ENCODE results near the gene NEDD8. TPM values are rescaled to one million over a fixed set of nuclear protein-coding genes. Genes with fewer than 3 reads are reported as not detected.

The NEDD8 gene
- total and polyA plus RNA-seq, 2 donors (not counting 1 experiment from before 2014, with no cell fraction given) = 145 to 441 TPM

- no peak for DNase-seq (ENCODE audit: low read depth in 2 of 2)
- TF ChIP-seq CTCF (conservative IDR thresholded peaks at IDR 0.05 in 1 of 2, IDR thresholded peaks at IDR 0.05 in 1 of 2; ENCODE audit: low read depth in 1 of 2, low read length in 2 of 2) (no peak), EZH2 (IDR thresholded peaks at IDR 0.05; ENCODE audit: low read length, missing control alignments) (no peak)
- H3K79me2 ChIP-seq (ENCODE audit: control insufficient read depth, insufficient read depth, low read length) = peaks cover 46% of the 10 kb centered on the region
- H4K20me1 ChIP-seq (ENCODE audit: control insufficient read depth, extremely low read depth, insufficient read depth, low read length) = no peaks in the 10 kb centered on the region
- H3K36me3 ChIP-seq (ENCODE audit: control insufficient read depth, insufficient read depth, low read length) = peaks cover 31% of the 10 kb centered on the region
- no peak overlapping the region for H3K4me3 ChIP-seq (replicated peaks in 1 of 4; ENCODE audit: control extremely low read depth in 1 of 4, insufficient read depth in 1 of 4, low read depth in 3 of 4, low read length in 4 of 4)
- no peak overlapping the region for H3K27ac ChIP-seq (ENCODE audit: insufficient read depth, low read length)
- no peak overlapping the region for H3K4me2 ChIP-seq (ENCODE audit: extremely low read depth, insufficient read depth, low read length)
- H3K9me3 ChIP-seq (ENCODE audit: control insufficient read depth, insufficient read depth, low read depth, low read length) = no peaks in the 10 kb centered on the region
- peaks cover 18% of the 10 kb centered on the region for H3K4me1 ChIP-seq (ENCODE audit: control insufficient read depth, extremely low read depth, insufficient read depth, low read length)
- no peaks in the 10 kb centered on the region for H3K27me3 ChIP-seq (ENCODE audit: control insufficient read depth, insufficient read depth, low read length)
- H2AFZ ChIP-seq (ENCODE audit: low read length) = no peak overlapping the region
- H3K9ac ChIP-seq (ENCODE audit: insufficient read depth, low read length) = no peak overlapping the region
Observed at GRCh38 chr14:24236689-24237462, 4.7 kb upstream of the NEDD8 start.

GRCh38 chr14:24235804-24236688 lies 3.9 kb upstream of the NEDD8 start:
- H3K4me1 ChIP-seq (ENCODE audit: control insufficient read depth, extremely low read depth, insufficient read depth, low read length) = peaks cover 20% of the 10 kb centered on the region
- H3K27ac ChIP-seq (ENCODE audit: insufficient read depth, low read length) = no peak overlapping the region
- no peak overlapping the region for H3K4me2 ChIP-seq (ENCODE audit: extremely low read depth, insufficient read depth, low read length)
- TF ChIP-seq CTCF (conservative IDR thresholded peaks at IDR 0.05 in 1 of 2, IDR thresholded peaks at IDR 0.05 in 1 of 2; ENCODE audit: low read depth in 1 of 2, low read length in 2 of 2) (no peak), EZH2 (IDR thresholded peaks at IDR 0.05; ENCODE audit: low read length, missing control alignments) (no peak)
- no peak overlapping the region for H3K4me3 ChIP-seq (replicated peaks in 1 of 4; ENCODE audit: control extremely low read depth in 1 of 4, insufficient read depth in 1 of 4, low read depth in 3 of 4, low read length in 4 of 4)
- H3K9ac ChIP-seq (ENCODE audit: insufficient read depth, low read length) = no peak overlapping the region
- no peaks in the 10 kb centered on the region for H4K20me1 ChIP-seq (ENCODE audit: control insufficient read depth, extremely low read depth, insufficient read depth, low read length)
- no peaks in the 10 kb centered on the region for H3K9me3 ChIP-seq (ENCODE audit: control insufficient read depth, insufficient read depth, low read depth, low read length)
- peaks cover 48% of the 10 kb centered on the region for H3K79me2 ChIP-seq (ENCODE audit: control insufficient read depth, insufficient read depth, low read length)
- no peak for DNase-seq (ENCODE audit: low read depth in 2 of 2)
- no peaks in the 10 kb centered on the region for H3K27me3 ChIP-seq (ENCODE audit: control insufficient read depth, insufficient read depth, low read length)
- peaks cover 31% of the 10 kb centered on the region for H3K36me3 ChIP-seq (ENCODE audit: control insufficient read depth, insufficient read depth, low read length)
- H2AFZ ChIP-seq (ENCODE audit: low read length) = no peak overlapping the region

All from fibroblast of lung (primary cell).